ENCODE data around the gene DOCK10.

The DOCK10 gene

GRCh38 chr2:224910574-224910925 is 131.7 kb downstream of the DOCK10 start:
- Mint-ChIP-seq H3K36me3 (peaks cover 47 to 57% of the 10 kb centered on the region in 2 donors), H3K4me1 (peaks cover 26 to 49% of the 10 kb centered on the region in 2 donors), H3K4me3 (no peak overlapping the region), H3K9me3 (peaks cover 0 to 5% of the 10 kb centered on the region in 2 donors), H3K27ac (peak overlapping the region; percentile 38), H3K27me3 (no peaks in the 10 kb centered on the region)
- peak in 1 of 2 donors; percentile 4 for ATAC-seq (replicated peaks)
- no peak for DNase-seq

GRCh38 chr2:224909885-224910573 is 132.2 kb downstream of the DOCK10 start:
- Mint-ChIP-seq H3K4me3 (no peak overlapping the region), H3K9me3 (peaks cover 0 to 5% of the 10 kb centered on the region in 2 donors), H3K27me3 (no peaks in the 10 kb centered on the region), H3K36me3 (peaks cover 48 to 59% of the 10 kb centered on the region in 2 donors), H3K27ac (peak overlapping the region; percentile 76), H3K4me1 (peaks cover 26 to 52% of the 10 kb centered on the region in 2 donors)
- DNase-seq (peak; percentile 30), ATAC-seq (replicated peaks) (peak; percentile 89 to 96)

- H3K4me1 Mint-ChIP-seq, result peaks cover 26 to 60% of the 10 kb centered on the region in 2 donors
- no peaks in the 10 kb centered on the region for H3K27me3 Mint-ChIP-seq
- no peak overlapping the region for H3K4me3 Mint-ChIP-seq
- H3K27ac Mint-ChIP-seq, result no peak overlapping the region
- ATAC-seq (replicated peaks), result no peak
- no peak for DNase-seq
- peaks cover 0 to 5% of the 10 kb centered on the region in 2 donors for H3K9me3 Mint-ChIP-seq
- H3K36me3 Mint-ChIP-seq, result peaks cover 48 to 62% of the 10 kb centered on the region in 2 donors
These were observed 133.4 kb downstream of the DOCK10 start for GRCh38 chr2:224908818-224909217.

GRCh38 chr2:224904381-224904780 is 137.9 kb downstream of the DOCK10 start:
- H3K9me3 Mint-ChIP-seq, result peaks cover 0 to 5% of the 10 kb centered on the region in 2 donors

GRCh38 chr2:224903621-224904020 is 138.6 kb downstream of the DOCK10 start:
- no peak overlapping the region for H3K27ac Mint-ChIP-seq
- H3K9me3 Mint-ChIP-seq, result peaks cover 0 to 5% of the 10 kb centered on the region in 2 donors
- no peak for ATAC-seq (replicated peaks)
- DNase-seq, result no peak
- no peak overlapping the region for H3K4me3 Mint-ChIP-seq
- no peaks in the 10 kb centered on the region for H3K27me3 Mint-ChIP-seq
- peaks cover 32 to 53% of the 10 kb centered on the region in 2 donors for H3K36me3 Mint-ChIP-seq
- peaks cover 16 to 42% of the 10 kb centered on the region in 2 donors for H3K4me1 Mint-ChIP-seq

More at GRCh38 chr2:224904381-224904780, 137.9 kb downstream of the DOCK10 start:
- peaks cover 20 to 42% of the 10 kb centered on the region in 2 donors for H3K4me1 Mint-ChIP-seq
- no peaks in the 10 kb centered on the region for H3K27me3 Mint-ChIP-seq
- ATAC-seq (replicated peaks), result no peak
- no peak overlapping the region for H3K27ac Mint-ChIP-seq
- H3K4me3 Mint-ChIP-seq, result no peak overlapping the region
- peaks cover 32 to 53% of the 10 kb centered on the region in 2 donors for H3K36me3 Mint-ChIP-seq
- no peak for DNase-seq

GRCh38 chr2:224901121-224901676 is 141.1 kb downstream of the DOCK10 start:
- Mint-ChIP-seq H3K27me3 (no peaks in the 10 kb centered on the region), H3K4me3 (no peak overlapping the region), H3K36me3 (peaks cover 22 to 41% of the 10 kb centered on the region in 2 donors), H3K4me1 (peaks cover 19 to 51% of the 10 kb centered on the region in 2 donors), H3K9me3 (peaks cover 0 to 5% of the 10 kb centered on the region in 2 donors), H3K27ac (peak overlapping the region; percentile 77)
- DNase-seq (no peak), ATAC-seq (replicated peaks) (no peak)

GRCh38 chr2:224895377-224895776 is 146.9 kb downstream of the DOCK10 start:
- peak overlapping the region; percentile 62 to 70 for H3K4me3 Mint-ChIP-seq
- no peaks in the 10 kb centered on the region for H3K27me3 Mint-ChIP-seq
- peak overlapping the region; percentile 87 for H3K27ac Mint-ChIP-seq
- peaks cover 2% of the 10 kb centered on the region in 2 donors for H3K9me3 Mint-ChIP-seq
- ATAC-seq (replicated peaks) (no peak), DNase-seq (no peak)
- peaks cover 35 to 83% of the 10 kb centered on the region in 2 donors for H3K4me1 Mint-ChIP-seq
- H3K36me3 Mint-ChIP-seq, result peaks cover 46 to 65% of the 10 kb centered on the region in 2 donors

GRCh38 chr2:224894356-224894755 is 147.9 kb downstream of the DOCK10 start:
- DNase-seq (peak; percentile 10), ATAC-seq (replicated peaks) (peak; percentile 64 to 68)
- Mint-ChIP-seq H3K27ac (peak overlapping the region; percentile 87), H3K4me3 (peak overlapping the region; percentile 62 to 70), H3K27me3 (no peaks in the 10 kb centered on the region), H3K36me3 (peaks cover 56 to 73% of the 10 kb centered on the region in 2 donors), H3K9me3 (peaks cover 2 to 3% of the 10 kb centered on the region in 2 donors), H3K4me1 (peaks cover 40 to 91% of the 10 kb centered on the region in 2 donors)

- no peak for DNase-seq
- peaks cover 52 to 71% of the 10 kb centered on the region in 2 donors for H3K36me3 Mint-ChIP-seq
- ATAC-seq (replicated peaks), result no peak
- peak overlapping the region; percentile 62 to 70 for H3K4me3 Mint-ChIP-seq
- peaks cover 2 to 3% of the 10 kb centered on the region in 2 donors for H3K9me3 Mint-ChIP-seq
- no peaks in the 10 kb centered on the region for H3K27me3 Mint-ChIP-seq
- H3K27ac Mint-ChIP-seq, result peak overlapping the region; percentile 87
- H3K4me1 Mint-ChIP-seq, result peaks cover 40 to 86% of the 10 kb centered on the region in 2 donors
These were observed 148.4 kb downstream of the DOCK10 start for GRCh38 chr2:224893848-224894247.

GRCh38 chr2:224892574-224893204 is 149.6 kb downstream of the DOCK10 start:
- no peaks in the 10 kb centered on the region for H3K27me3 Mint-ChIP-seq
- peaks cover 49 to 73% of the 10 kb centered on the region in 2 donors for H3K36me3 Mint-ChIP-seq
- ATAC-seq (replicated peaks) (peak; percentile 85), DNase-seq (peak; percentile 37)
- peaks cover 2 to 3% of the 10 kb centered on the region in 2 donors for H3K9me3 Mint-ChIP-seq
- H3K4me3 Mint-ChIP-seq, result peak overlapping the region; percentile 40 to 69
- H3K27ac Mint-ChIP-seq, result peak overlapping the region; percentile 89
- peaks cover 36 to 84% of the 10 kb centered on the region in 2 donors for H3K4me1 Mint-ChIP-seq

- Mint-ChIP-seq H3K36me3 (peaks cover 53 to 70% of the 10 kb centered on the region in 2 donors), H3K4me3 (peak overlapping the region in 1 of 2 donors; percentile 18), H3K27me3 (no peaks in the 10 kb centered on the region), H3K4me1 (peaks cover 38 to 71% of the 10 kb centered on the region in 2 donors), H3K27ac (peak overlapping the region; percentile 65), H3K9me3 (peaks cover 2 to 3% of the 10 kb centered on the region in 2 donors)
- DNase-seq (no peak), ATAC-seq (replicated peaks) (no peak)
These were observed 151.9 kb downstream of the DOCK10 start for GRCh38 chr2:224890372-224890771.

GRCh38 chr2:224887141-224887540 is 155.1 kb downstream of the DOCK10 start:
- ATAC-seq (replicated peaks), result no peak
- DNase-seq, result no peak
- Mint-ChIP-seq H3K4me1 (peaks cover 37 to 70% of the 10 kb centered on the region in 2 donors), H3K9me3 (peaks cover 2 to 3% of the 10 kb centered on the region in 2 donors), H3K27ac (no peak overlapping the region), H3K4me3 (no peak overlapping the region), H3K27me3 (no peaks in the 10 kb centered on the region), H3K36me3 (peaks cover 62 to 73% of the 10 kb centered on the region in 2 donors)

- H3K4me1 Mint-ChIP-seq, result peaks cover 39 to 69% of the 10 kb centered on the region in 2 donors
- DNase-seq (no peak), ATAC-seq (replicated peaks) (no peak)
- H3K27ac Mint-ChIP-seq, result peak overlapping the region; percentile 79
- peaks cover 2 to 3% of the 10 kb centered on the region in 2 donors for H3K9me3 Mint-ChIP-seq
- H3K4me3 Mint-ChIP-seq, result no peak overlapping the region
- H3K36me3 Mint-ChIP-seq, result peaks cover 63 to 76% of the 10 kb centered on the region in 2 donors
- no peaks in the 10 kb centered on the region for H3K27me3 Mint-ChIP-seq
These were observed 156.3 kb downstream of the DOCK10 start for GRCh38 chr2:224885836-224886547.

GRCh38 chr2:224885291-224885690 is 157.0 kb downstream of the DOCK10 start:
- peaks cover 61 to 76% of the 10 kb centered on the region in 2 donors for H3K36me3 Mint-ChIP-seq
- no peaks in the 10 kb centered on the region for H3K27me3 Mint-ChIP-seq
- peak overlapping the region; percentile 69 for H3K27ac Mint-ChIP-seq
- no peak for DNase-seq
- peak overlapping the region in 1 of 2 donors; percentile 21 for H3K4me3 Mint-ChIP-seq
- peaks cover 32 to 62% of the 10 kb centered on the region in 2 donors for H3K4me1 Mint-ChIP-seq
- ATAC-seq (replicated peaks), result no peak
- H3K9me3 Mint-ChIP-seq, result no peaks in the 10 kb centered on the region

Measured in stimulated activated naive B cell treated with anti-CD40 and anti-IgM and Interleukin-4, amounts not matched to agents 10 μg/mL and 1 μg/mL and 100 μg/mL, for 72 hours (primary cell).